Measurements from ENCODE around the gene CRIP1.

CRIP1 gene

GRCh38 chr14:105449276-105450122 lies 37.2 kb upstream of the CRIP1 start:
- no peak overlapping the region for H3K4me3 ChIP-seq (ENCODE audit: insufficient read depth, low read length, poor library complexity, severe bottlenecking)
- no peaks in the 10 kb centered on the region for H3K9me2 ChIP-seq (replicated peaks; ENCODE audit: insufficient read depth, low read length)
- no peak overlapping the region for H2AFZ ChIP-seq (ENCODE audit: low read depth, low read length, severe bottlenecking)
- no peaks in the 10 kb centered on the region; the same call in 1 of the 2 replicates for H3K79me2 ChIP-seq (ENCODE audit: insufficient read depth, low read length)
- no peaks in the 10 kb centered on the region for H4K20me1 ChIP-seq (ENCODE audit: low read depth, low read length)
- no peaks in the 10 kb centered on the region for H3K36me3 ChIP-seq (ENCODE audit: low read length)
- H3K4me2 ChIP-seq (ENCODE audit: low read depth, low read length, poor library complexity, severe bottlenecking) = no peak overlapping the region
- no peaks in the 10 kb centered on the region for H3K27me3 ChIP-seq (ENCODE audit: low read length)
- no peak overlapping the region for H3K27ac ChIP-seq (ENCODE audit: low read depth, low read length)
- H3F3A ChIP-seq (ENCODE audit: insufficient read depth) = no peaks in the 10 kb centered on the region
- TF ChIP-seq CTCF (IDR thresholded peaks at IDR 0.05; ENCODE audit: insufficient read depth, low read length, poor library complexity, severe bottlenecking) (no peak), EZH2phosphoT487 (conservative IDR thresholded peaks at IDR 0.05; ENCODE audit: low read length) (no peak)
- H3K9me3 ChIP-seq (ENCODE audit: insufficient read depth, low read length) = no peaks in the 10 kb centered on the region
- no peak overlapping the region for H3K9ac ChIP-seq (ENCODE audit: low read length)

- no peaks in the 10 kb centered on the region for H3K36me3 ChIP-seq (ENCODE audit: low read length)
- no peaks in the 10 kb centered on the region; the same call in 1 of the 2 replicates for H3K79me2 ChIP-seq (ENCODE audit: insufficient read depth, low read length)
- no peak overlapping the region for H2AFZ ChIP-seq (ENCODE audit: low read depth, low read length, severe bottlenecking)
- H3F3A ChIP-seq (ENCODE audit: insufficient read depth) = no peaks in the 10 kb centered on the region
- no peaks in the 10 kb centered on the region for H3K27me3 ChIP-seq (ENCODE audit: low read length)
- H3K9ac ChIP-seq (ENCODE audit: low read length) = no peak overlapping the region
- TF ChIP-seq CTCF (IDR thresholded peaks at IDR 0.05; ENCODE audit: insufficient read depth, low read length, poor library complexity, severe bottlenecking) (no peak), EZH2phosphoT487 (conservative IDR thresholded peaks at IDR 0.05; ENCODE audit: low read length) (no peak)
- H3K4me3 ChIP-seq (ENCODE audit: insufficient read depth, low read length, poor library complexity, severe bottlenecking) = no peak overlapping the region
- no peak overlapping the region for H3K27ac ChIP-seq (ENCODE audit: low read depth, low read length)
- no peak overlapping the region for H3K4me2 ChIP-seq (ENCODE audit: low read depth, low read length, poor library complexity, severe bottlenecking)
- no peaks in the 10 kb centered on the region for H4K20me1 ChIP-seq (ENCODE audit: low read depth, low read length)
- H3K9me2 ChIP-seq (replicated peaks; ENCODE audit: insufficient read depth, low read length) = no peaks in the 10 kb centered on the region
- H3K9me3 ChIP-seq (ENCODE audit: insufficient read depth, low read length) = no peaks in the 10 kb centered on the region
These were observed 36.6 kb upstream of the CRIP1 start for GRCh38 chr14:105450123-105450505.

- Histone ChIP-seq H2AFZ (ENCODE audit: low read depth, low read length, severe bottlenecking) (no peak overlapping the region), H3K4me2 (ENCODE audit: low read depth, low read length, poor library complexity, severe bottlenecking) (no peak overlapping the region), H4K20me1 (ENCODE audit: low read depth, low read length) (no peaks in the 10 kb centered on the region), H3K9me3 (ENCODE audit: insufficient read depth, low read length) (no peaks in the 10 kb centered on the region), H3F3A (ENCODE audit: insufficient read depth) (no peaks in the 10 kb centered on the region), H3K4me3 (ENCODE audit: insufficient read depth, low read length, poor library complexity, severe bottlenecking) (no peak overlapping the region), H3K9ac (ENCODE audit: low read length) (no peak overlapping the region), H3K36me3 (ENCODE audit: low read length) (no peaks in the 10 kb centered on the region), H3K79me2 (ENCODE audit: insufficient read depth, low read length) (no peaks in the 10 kb centered on the region; the same call in 1 of the 2 replicates), H3K27ac (ENCODE audit: low read depth, low read length) (no peak overlapping the region), H3K9me2 (replicated peaks; ENCODE audit: insufficient read depth, low read length) (no peaks in the 10 kb centered on the region), H3K27me3 (ENCODE audit: low read length) (no peaks in the 10 kb centered on the region)
- TF ChIP-seq EZH2phosphoT487 (conservative IDR thresholded peaks at IDR 0.05; ENCODE audit: low read length) (no peak), CTCF (IDR thresholded peaks at IDR 0.05; ENCODE audit: insufficient read depth, low read length, poor library complexity, severe bottlenecking) (no peak)
These were observed 35.6 kb upstream of the CRIP1 start for GRCh38 chr14:105450864-105451720.

Measured in SU-DHL-6 (cell line).